CD14-positive monocyte (primary cell): Measurements from ENCODE around the gene KIAA1191. TPM values are rescaled to one million over a fixed set of nuclear protein-coding genes. Genes with fewer than 3 reads are reported as not detected.
A peak's percentile ranks its signal among the peaks of the same experiment; 100 is the strongest.

ENCODE experiments used
- DNase-seq, 3 donors: peaks; one replicate each; pipeline ENCODE4 v3.0.0-alpha.2; 2011 to 2022
- H2AFZ ChIP-seq: 2 replicates; pipeline ENCODE4 v1.6.0; 2012; ENCODE audit warnings: mild to moderate bottlenecking, low read depth, low read length, inconsistent platforms; ENCODE audit not compliant: insufficient read depth, poor library complexity, severe bottlenecking
- H3K27ac ChIP-seq, 2 donors: 1 replicate in 1 of 2; 2 replicates in 1 of 2; pipeline ENCODE4 v1.5.1; 2012 to 2013; ENCODE audit warnings: low read length in 2 of 2, control low read depth in 1 of 2, inconsistent platforms in 1 of 2, low read depth in 1 of 2, mild to moderate bottlenecking in 1 of 2
- H3K27me3 ChIP-seq, 2 donors: one replicate each; pipeline versions ENCODE4 v1.6.0 to v1.6.1; 2011 to 2013; ENCODE audit warnings: low read length in 2 of 2; ENCODE audit not compliant: control insufficient read depth in 2 of 2, insufficient read depth in 2 of 2
- H3K36me3 ChIP-seq, 2 donors: replicated peaks in 1 of 2; 1 replicate in 1 of 2; 2 replicates in 1 of 2; pipeline versions ENCODE4 v1.5.1 to v1.6.1; 2012 to 2013; ENCODE audit warnings: low read length in 2 of 2, control low read depth in 1 of 2, inconsistent platforms in 1 of 2, mild to moderate bottlenecking in 1 of 2; ENCODE audit not compliant: insufficient read depth in 2 of 2, control insufficient read depth in 1 of 2
- H3K4me1 ChIP-seq, 2 donors: 1 replicate in 1 of 2; 2 replicates in 1 of 2; pipeline versions ENCODE4 v1.5.1 to v1.6.1; 2012 to 2013; ENCODE audit warnings: low read length in 2 of 2, control low read depth in 1 of 2, inconsistent platforms in 1 of 2, mild to moderate bottlenecking in 1 of 2, moderate library complexity in 1 of 2; ENCODE audit not compliant: insufficient read depth in 2 of 2, control insufficient read depth in 1 of 2
- H3K4me2 ChIP-seq: replicated peaks from 2 replicates; pipeline ENCODE3; 2012; ENCODE audit warnings: low read length, moderate library complexity, mild to moderate bottlenecking; ENCODE audit not compliant: poor library complexity, severe bottlenecking; ENCODE audit errors: extremely low read depth
- H3K4me3 ChIP-seq, 3 experiments: fragments of 200-600 bp in 1 of 3; sonication (generic) in 1 of 3; replicated peaks in 1 of 3; 1 replicate in 2 of 3; 2 replicates in 1 of 3; pipeline ENCODE4 v1.5.1; 2011 to 2013; ENCODE audit warnings: low read length in 3 of 3, mild to moderate bottlenecking in 3 of 3, control low read depth in 2 of 3, low read depth in 2 of 3, inconsistent platforms in 1 of 3, moderate library complexity in 1 of 3
- H3K79me2 ChIP-seq: 2 replicates; pipeline ENCODE4 v1.6.0; 2012; ENCODE audit warnings: mild to moderate bottlenecking, control low read depth, inconsistent platforms, low read length, moderate library complexity; ENCODE audit not compliant: insufficient read depth
- H3K9ac ChIP-seq: 2 replicates; pipeline ENCODE4 v1.6.0; 2017; ENCODE audit warnings: low read length, mild to moderate bottlenecking; ENCODE audit not compliant: insufficient read depth, poor library complexity, severe bottlenecking
- H3K9me3 ChIP-seq, 2 donors: replicated peaks in 1 of 2; 1 replicate in 1 of 2; 2 replicates in 1 of 2; pipeline versions ENCODE4 v1.5.1 to v1.6.1; 2012 to 2013; ENCODE audit warnings: low read length in 2 of 2, control low read depth in 1 of 2; ENCODE audit not compliant: control insufficient read depth in 1 of 2, insufficient read depth in 1 of 2
- H4K20me1 ChIP-seq: 2 replicates; pipeline ENCODE4 v1.6.0; 2012; ENCODE audit warnings: mild to moderate bottlenecking, low read length, control low read depth, moderate library complexity; ENCODE audit not compliant: insufficient read depth
- H3K27ac Mint-ChIP-seq, 7 donors: one replicate each; pipeline ENCODE4 v1.8.0; 2020; ENCODE audit warnings: mild to moderate bottlenecking in 7 of 7, mixed read lengths in 7 of 7, moderate library complexity in 6 of 7, inconsistent platforms in 2 of 7
- H3K27me3 Mint-ChIP-seq, 3 donors: one replicate each; pipeline ENCODE4 v1.8.0; 2021 to 2022; ENCODE audit warnings: low read depth in 3 of 3, mild to moderate bottlenecking in 3 of 3, mixed read lengths in 3 of 3, moderate library complexity in 3 of 3, inconsistent platforms in 1 of 3
- H3K36me3 Mint-ChIP-seq, 2 donors: one replicate each; pipeline ENCODE4 v1.8.0; 2020; ENCODE audit warnings: mixed read lengths in 2 of 2, inconsistent platforms in 1 of 2, mild to moderate bottlenecking in 1 of 2
- H3K4me1 Mint-ChIP-seq: one replicate; pipeline ENCODE4 v1.8.0; 2020; ENCODE audit warnings: mild to moderate bottlenecking, mixed read lengths
- H3K4me3 Mint-ChIP-seq, 2 donors: one replicate each; pipeline ENCODE4 v1.8.0; 2020; ENCODE audit warnings: mild to moderate bottlenecking in 2 of 2, mixed read lengths in 2 of 2, moderate library complexity in 1 of 2
- H3K9me3 Mint-ChIP-seq, 7 donors: one replicate each; pipeline ENCODE4 v1.8.0; 2020 to 2022; ENCODE audit warnings: mixed read lengths in 7 of 7, mild to moderate bottlenecking in 6 of 7, moderate library complexity in 6 of 7, inconsistent platforms in 2 of 7
- WGBS: methylation state at CpG from one replicate; pipeline ENCODE4 v1.1.5; 2013; ENCODE audit warnings: missing lambda C conversion rate; ENCODE audit not compliant: insufficient coverage; 5-methylcytosine and 5-hydroxymethylcytosine counted together
- intact Hi-C, 2 donors: fragments of 100-400 bp; cut with micrococcal nuclease; formaldehyde crosslinking; loops; one replicate each; pipeline versions ENCODE4 v1.15.0 to v1.15.1; 2023
- polyA plus RNA-seq, 3 donors: library from polyadenylated mRNA; depleted of rRNA in 1 of 3; unstranded in 2 of 3; stranded (reverse) in 1 of 3; fragments of 300-500 nt in 2 of 3; fragments of >200 nt in 1 of 3; fragmentation: Illumina TruSeq in 2 of 3; gene quantifications; 1 replicate in 2 of 3; 2 replicates in 1 of 3; pipeline ENCODE4 v1.2.3, GENCODE V29; 2012 to 2021
- TF ChIP-seq, protein P1 (sequence below): fragments of 200-600 bp; IDR thresholded peaks from one replicate; pipeline ENCODE4 v1.8.0; 2022; ENCODE audit warnings: antibody characterized with exemption, mild to moderate bottlenecking

Gene KIAA1191
- polyA plus RNA-seq, 3 donors: 32.3 to 36.4 (median 32.5) TPM

DNA sequence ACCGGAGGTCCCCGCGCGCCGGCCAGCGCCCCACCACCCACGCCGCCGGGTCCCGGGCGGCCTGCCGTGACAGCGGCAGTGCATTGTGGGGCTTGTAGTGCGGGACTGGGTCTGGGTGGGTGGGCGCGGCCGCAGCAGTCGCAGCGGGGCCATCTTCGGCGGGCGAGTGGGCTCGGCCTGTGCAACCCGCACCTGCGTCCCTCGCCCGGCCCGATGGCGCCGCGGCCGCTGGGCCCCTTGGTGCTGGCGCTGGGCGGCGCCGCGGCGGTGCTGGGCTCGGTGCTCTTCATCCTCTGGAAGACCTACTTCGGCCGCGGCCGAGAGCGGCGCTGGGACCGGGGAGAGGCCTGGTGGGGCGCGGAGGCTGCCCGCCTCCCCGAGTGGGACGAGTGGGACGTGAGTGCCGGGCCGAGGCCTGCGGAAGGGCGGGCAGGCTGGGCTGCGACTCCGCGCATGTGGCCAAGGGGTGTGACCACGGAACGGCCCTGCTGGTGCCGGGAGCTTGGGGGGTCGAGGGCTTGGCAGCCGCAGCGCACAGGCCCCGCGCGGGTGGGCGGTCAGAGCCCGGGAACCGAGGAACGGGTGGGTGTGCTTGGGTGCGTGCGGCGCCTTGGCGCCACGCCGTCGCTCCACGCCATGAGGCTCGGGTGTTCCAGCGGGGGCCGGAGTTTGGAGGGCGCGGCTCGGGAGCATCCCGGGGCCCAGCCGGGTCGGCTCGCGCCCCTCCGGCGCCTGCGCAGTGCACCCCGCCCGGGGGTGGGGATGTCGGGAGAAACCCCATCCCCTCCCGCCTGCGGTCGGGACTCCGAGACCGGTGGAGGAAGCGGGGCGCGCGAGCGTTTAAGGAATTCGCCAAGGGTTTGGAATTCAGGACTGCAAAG, 4.0 kb upstream of the KIAA1191 start, which contains the start of gene ARL10:
Gene ARL10, plus strand, starts transcription at position 137 of the 881 bp plus-strand sequence. Its CDS starts 77 bp downstream, at position 214.
- Histone ChIP-seq H3K4me2 (peak within 1 kb of the TSS; percentile 74), H3K36me3 (no peaks in the 10 kb centered on the region), H3K9ac (peak within 1 kb of the TSS; percentile 28), H3K4me1 (peaks cover 23 to 37% of the 10 kb centered on the region in 2 donors), H4K20me1 (no peaks in the 10 kb centered on the region), H3K27me3 (peaks cover 20 to 46% of the 10 kb centered on the region in 2 donors), H3K79me2 (peaks cover 9% of the 10 kb centered on the region), H3K27ac (no peak within 1 kb of the TSS), H2AFZ (peak within 1 kb of the TSS; percentile 81), H3K9me3 (no peaks in the 10 kb centered on the region), H3K4me3 (peak within 1 kb of the TSS; percentile 41 to 72 (median 54))
- intact Hi-C loops: no loop called here
- WGBS: under 1% methylated on average over 93 of the region's 108 CpGs
- Mint-ChIP-seq H3K27me3 (peaks cover 34 to 50% (median 42%) of the 10 kb centered on the region in 3 donors), H3K4me3 (peak within 1 kb of the TSS; percentile 72 to 84), H3K4me1 (peaks cover 22% of the 10 kb centered on the region), H3K9me3 (peaks cover 0 to 20% (median 4%) of the 10 kb centered on the region in 7 donors), H3K36me3 (peaks cover 0 to 3% of the 10 kb centered on the region in 2 donors), H3K27ac (no peak within 1 kb of the TSS)
- DNase-seq: peak in 1 of 3 donors; percentile 17
- TF ChIP-seq, protein P1, sequence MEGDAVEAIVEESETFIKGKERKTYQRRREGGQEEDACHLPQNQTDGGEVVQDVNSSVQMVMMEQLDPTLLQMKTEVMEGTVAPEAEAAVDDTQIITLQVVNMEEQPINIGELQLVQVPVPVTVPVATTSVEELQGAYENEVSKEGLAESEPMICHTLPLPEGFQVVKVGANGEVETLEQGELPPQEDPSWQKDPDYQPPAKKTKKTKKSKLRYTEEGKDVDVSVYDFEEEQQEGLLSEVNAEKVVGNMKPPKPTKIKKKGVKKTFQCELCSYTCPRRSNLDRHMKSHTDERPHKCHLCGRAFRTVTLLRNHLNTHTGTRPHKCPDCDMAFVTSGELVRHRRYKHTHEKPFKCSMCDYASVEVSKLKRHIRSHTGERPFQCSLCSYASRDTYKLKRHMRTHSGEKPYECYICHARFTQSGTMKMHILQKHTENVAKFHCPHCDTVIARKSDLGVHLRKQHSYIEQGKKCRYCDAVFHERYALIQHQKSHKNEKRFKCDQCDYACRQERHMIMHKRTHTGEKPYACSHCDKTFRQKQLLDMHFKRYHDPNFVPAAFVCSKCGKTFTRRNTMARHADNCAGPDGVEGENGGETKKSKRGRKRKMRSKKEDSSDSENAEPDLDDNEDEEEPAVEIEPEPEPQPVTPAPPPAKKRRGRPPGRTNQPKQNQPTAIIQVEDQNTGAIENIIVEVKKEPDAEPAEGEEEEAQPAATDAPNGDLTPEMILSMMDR: no peak

DNA sequence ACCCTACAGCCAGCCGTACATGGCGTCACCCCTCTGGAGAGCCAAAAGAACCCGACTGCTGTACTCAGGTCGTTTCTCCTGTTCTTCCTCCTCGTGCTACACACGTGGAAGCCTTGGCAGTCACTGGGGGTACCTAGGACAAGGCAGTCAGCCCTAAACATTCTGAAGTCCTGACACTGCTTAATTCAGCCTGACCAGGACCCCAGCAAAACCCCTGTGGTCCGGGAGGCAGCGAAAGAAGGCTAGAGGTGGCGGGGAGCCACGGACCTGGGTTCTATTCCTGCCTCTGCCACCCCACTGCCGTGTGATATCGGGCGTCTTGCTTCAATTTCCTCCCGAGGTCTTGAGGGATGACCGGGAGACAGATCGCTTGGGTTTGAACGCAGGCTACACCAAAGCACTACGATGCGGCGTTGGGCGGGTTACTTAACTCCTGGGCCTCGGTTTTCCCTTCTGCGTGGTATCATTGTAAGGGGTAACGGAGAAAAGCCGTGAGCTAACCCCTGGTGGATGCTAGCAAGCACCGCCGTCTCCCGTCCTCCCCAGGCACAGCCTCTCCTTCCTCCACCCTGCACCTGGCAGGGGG, 3.3 kb upstream of the KIAA1191 start:
- intact Hi-C loops: no loop called here
- Mint-ChIP-seq H3K27ac (no peak overlapping the region), H3K36me3 (peaks cover 0 to 3% of the 10 kb centered on the region in 2 donors), H3K9me3 (peaks cover 0 to 20% (median 4%) of the 10 kb centered on the region in 7 donors), H3K4me3 (peak overlapping the region; percentile 69 to 84), H3K4me1 (peaks cover 22% of the 10 kb centered on the region), H3K27me3 (peaks cover 34 to 50% (median 40%) of the 10 kb centered on the region in 3 donors)
- TF ChIP-seq, protein P1: no peak
- Histone ChIP-seq H3K4me3 (peak overlapping the region; percentile 41 to 72 (median 54)), H2AFZ (peak overlapping the region; percentile 81), H3K36me3 (no peaks in the 10 kb centered on the region), H3K4me1 (peaks cover 24 to 40% of the 10 kb centered on the region in 2 donors), H3K79me2 (peaks cover 13% of the 10 kb centered on the region), H3K27me3 (peaks cover 20 to 46% of the 10 kb centered on the region in 2 donors), H4K20me1 (no peaks in the 10 kb centered on the region), H3K9me3 (no peaks in the 10 kb centered on the region), H3K9ac (peak overlapping the region; percentile 28), H3K4me2 (peak overlapping the region; percentile 74), H3K27ac (no peak overlapping the region)
- DNase-seq: no peak
- 28% methylated on average over 9 of the region's 28 CpGs for WGBS
